HG03064 (cell line): Measurements from ENCODE around the gene GLRX5.

Source experiments
- ATAC-seq: cut with Tn5 transposase; IDR thresholded peaks from one replicate; pipeline ENCODE4 v1.9.1; 2021; ENCODE audit warnings: low read depth; ENCODE audit not compliant: unreplicated experiment

Gene GLRX5

DNA sequence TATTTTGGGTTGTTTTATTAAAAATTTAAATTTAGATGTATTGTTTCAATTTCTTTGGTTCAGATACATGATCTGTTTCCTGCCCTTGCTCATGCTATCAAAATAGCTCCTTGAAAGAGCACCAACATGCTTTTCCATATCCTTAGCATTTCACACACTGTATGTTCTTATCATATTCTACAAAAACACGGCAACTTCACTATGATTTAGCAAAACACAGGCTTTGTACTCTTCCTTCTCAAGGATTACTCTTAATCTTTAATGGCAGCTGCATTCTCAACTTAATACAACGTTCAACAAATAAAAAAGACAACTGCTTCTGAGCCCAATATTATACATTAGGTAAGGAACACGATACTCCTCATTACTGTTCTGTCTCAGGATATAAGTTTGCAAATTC lies 2.9 kb upstream of the GLRX5 start:
- ATAC-seq, result no peak

DNA sequence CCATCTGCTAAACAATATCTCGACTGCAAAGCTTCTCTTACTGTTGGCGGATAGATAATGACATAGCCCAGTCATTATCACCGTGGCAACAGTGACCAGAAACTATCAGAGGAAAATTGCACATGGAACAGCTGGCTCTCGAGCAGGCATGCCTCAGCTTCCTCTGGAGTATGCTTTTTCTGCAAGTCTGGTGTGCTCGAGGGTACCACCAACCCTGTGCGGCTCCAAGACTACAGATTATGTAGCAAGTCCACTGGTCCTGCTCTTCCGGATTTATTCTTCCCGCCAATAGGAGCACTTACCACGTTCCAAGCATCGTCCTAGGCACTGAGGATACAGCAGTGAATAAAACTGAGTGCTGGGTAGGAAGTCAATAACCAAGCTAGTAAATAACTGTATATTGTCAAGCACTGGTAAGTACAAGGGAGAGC lies 1.4 kb upstream of the GLRX5 start:
- ATAC-seq, result no peak

DNA sequence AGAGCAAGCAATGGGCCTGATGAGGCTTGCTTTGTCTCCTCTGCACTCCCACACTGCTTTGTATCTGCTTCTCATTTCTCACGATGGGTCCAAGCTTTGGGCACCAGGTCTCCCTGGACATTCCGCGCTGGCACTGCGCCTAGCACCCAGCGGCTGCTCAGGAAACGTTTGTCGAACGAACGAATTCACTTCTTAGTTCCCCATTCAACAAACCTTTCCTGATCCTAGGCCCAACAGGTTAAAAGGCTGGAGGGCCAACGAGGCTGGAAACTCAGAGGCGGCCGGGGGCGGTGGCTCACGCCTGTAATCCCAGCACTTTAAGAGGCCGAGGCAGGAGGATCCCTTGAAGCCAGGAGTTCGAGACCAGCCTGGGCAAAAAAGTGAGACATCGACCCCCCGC lies 1.0 kb upstream of the GLRX5 start:
- ATAC-seq, result no peak

DNA sequence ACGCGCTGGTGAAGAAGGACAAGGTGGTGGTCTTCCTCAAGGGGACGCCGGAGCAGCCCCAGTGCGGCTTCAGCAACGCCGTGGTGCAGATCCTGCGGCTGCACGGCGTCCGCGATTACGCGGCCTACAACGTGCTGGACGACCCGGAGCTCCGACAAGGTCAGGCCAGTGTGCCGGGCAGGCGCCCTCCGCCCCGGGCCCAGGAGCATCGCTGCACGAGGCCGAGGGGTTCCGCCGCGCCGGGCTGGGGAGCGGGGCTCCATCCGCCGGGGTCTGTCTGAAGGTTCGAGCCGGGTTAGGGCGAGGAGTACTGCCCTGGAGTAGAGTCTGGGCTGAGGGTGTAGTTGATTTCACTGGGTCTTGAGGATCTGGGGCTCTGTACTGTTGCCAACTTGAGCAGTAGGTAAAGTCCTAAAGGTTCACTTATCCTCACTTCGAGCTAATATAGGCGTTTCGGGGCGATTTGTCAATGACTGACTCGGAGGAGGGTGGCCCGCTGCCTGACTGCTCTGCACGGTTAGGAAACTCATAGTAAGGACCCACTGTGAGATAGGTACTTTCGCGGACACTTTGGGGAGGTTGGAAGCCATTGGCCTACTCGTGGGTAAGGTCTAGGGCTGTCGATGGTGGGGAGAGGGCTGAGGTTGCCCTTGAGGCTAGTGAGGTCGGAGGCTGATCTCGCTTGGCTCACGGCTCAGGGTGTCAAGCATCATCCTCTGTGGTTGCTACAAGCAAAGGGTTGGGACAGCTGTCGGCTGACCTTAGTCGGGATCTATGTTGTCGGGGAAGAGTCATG lies 574 bp downstream of the GLRX5 start:
- peak; percentile 3 for ATAC-seq

DNA sequence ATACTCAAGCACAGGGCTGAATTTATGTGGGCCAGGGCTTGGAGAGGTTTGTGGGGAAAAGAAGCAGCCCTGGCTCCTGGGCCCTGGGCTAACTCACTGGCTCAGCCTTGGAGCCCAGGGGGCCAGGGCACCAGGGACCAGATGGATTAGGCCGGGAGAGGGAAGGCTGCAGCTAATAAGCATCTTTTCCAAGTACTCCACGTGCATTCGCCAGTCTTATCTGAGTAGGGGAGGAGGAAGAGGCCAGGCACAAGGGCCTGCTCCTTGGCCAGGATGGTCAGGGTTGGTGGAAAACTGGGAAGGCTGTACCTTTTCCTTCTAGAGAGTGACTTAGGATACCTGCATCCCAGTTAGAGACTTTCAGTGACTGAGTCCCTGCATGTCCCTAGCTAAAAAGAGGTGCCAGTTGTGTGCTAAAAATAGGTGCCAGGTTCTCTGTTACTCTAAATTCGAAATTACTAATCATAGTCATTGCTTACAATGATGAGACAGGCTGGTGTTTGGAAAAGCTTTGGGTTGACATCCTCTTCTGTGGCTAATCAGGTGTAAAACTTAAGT lies 1.3 kb downstream of the GLRX5 start:
- ATAC-seq, result no peak

DNA sequence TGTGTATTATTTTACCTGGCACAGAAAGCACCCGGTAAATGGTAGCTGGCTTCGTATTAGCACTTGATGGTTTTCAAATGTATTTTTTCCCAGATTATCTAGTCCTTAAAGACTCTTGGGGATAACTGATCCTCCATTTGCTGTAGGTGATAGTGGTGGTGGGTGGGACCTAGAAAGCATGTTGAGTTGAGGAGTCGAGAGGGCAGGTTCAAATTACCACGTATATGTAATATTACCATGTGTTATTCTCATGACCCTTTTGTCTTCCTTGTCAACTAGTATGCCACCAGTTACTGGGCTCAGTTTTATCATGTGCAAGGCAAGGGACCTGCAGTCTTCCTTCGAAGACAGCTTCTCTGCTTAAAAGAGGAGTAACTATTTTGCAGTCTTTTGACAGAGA lies 1.8 kb downstream of the GLRX5 start:
- ATAC-seq, result no peak

DNA sequence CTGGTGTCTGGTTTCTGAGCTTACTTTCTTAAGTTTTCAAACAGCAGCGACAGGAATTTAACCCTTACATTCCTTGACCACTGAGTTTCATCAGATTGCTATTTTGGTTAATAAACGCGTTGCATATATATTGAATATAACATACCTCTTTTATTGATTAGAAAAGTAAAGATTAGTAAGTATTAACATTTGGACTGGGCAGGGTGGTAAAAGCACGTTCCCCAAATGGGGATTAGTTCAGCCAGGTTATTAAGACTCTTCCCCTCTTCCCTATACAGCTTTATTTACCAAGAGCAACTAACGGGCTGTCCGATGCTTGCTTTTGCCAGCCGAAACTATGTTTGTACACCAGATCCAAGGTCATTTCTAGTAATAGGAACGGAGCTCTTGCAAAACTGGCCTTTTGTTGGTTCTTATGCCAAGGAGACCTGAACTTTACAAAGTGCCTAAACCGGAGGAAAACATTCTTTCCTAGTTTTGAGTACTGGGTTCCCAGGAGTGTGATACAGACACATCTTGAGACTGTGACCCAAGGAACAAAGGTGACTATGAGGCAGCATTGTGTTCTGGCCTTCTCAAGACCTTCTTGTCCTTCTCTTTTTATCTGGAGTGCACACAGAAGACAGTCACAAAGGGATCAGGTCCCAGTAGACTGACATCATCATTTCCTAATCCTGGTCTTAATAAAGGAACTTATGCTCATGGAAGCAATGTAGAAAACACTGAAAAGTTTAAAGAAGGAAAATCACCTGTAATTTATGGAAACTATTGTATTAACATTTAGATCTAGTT lies 2.6 kb downstream of the GLRX5 start:
- ATAC-seq, result no peak

DNA sequence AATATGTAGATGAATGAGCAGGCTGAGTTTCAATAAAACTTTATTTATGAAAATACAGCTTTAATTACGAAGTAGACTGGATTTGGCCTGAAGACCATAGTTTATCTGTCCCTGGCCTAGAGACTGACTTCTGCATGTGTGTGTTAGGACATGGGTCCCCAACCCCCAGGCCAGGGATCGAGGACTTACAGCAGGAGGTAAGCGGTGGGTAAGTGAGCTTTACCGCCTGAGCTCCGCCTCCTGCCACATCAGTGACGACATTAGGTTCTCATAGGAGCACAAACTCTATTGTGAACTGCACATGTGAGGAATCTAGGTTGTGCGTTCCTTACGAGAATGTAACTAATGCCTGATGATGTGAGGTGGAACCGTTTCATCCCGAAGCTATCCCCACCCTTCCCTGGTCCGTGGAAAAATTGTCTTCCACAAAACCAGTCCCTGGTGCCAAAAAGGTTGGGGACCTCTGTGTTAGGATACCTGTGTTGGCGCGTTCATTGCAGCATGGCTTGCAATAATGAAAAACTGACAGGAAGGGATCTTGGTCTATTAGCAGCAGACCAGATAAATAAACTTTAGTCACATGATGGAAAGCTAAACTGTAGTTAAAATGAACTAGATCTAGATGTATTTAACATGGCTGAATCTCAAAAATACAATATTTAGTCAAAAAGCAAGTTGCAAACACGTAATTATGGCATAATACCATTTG lies 4.1 kb downstream of the GLRX5 start:
- ATAC-seq, result no peak

DNA sequence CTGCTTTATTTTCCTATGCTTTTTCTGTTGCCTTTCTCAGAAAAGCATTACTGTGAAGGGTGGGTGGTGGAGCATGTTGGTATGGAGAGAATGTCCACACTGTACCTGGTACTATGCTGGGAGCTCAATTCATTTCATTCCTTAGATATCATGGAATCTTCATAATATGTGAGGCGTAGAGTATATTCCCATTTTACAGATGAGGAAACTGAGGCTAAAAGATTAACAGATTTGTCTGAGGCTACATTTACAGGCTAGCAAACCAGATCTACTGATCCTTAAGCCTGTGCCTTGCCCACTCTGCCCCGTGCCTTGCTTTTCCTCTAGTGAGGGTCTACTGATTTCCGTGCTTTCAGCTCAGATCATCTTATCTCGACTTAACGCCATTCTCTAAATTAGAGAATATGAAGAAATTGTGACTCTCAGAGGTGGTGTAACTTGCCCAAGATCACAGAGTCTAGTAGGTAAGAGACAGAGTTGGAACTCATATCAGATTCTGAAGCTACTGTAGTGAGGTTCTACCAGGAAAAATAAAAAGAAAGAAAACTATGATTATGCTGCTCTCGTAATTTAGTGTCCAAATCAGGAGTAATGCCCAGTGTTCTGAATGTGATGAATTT lies 5.5 kb downstream of the GLRX5 start:
- ATAC-seq, result no peak

DNA sequence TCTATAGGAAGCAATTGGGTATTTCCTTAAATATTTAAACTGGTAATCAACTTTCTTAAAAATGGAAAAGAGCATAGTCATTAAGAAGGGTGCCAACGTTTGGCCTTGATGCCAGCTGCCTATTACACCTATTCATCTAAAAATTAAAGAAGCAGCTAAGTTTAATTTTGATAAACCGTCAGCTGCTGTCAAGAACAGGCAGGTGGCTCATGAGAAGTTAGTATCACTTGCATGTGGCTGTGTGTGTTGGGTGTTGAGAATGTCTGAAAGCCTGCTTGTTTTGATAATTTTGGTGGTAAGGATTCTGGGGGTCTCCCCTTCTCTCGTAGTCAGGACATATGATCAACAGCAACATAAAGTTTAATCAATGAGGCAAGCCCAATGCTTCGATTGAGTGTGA lies 6.5 kb downstream of the GLRX5 start:
- no peak for ATAC-seq

DNA sequence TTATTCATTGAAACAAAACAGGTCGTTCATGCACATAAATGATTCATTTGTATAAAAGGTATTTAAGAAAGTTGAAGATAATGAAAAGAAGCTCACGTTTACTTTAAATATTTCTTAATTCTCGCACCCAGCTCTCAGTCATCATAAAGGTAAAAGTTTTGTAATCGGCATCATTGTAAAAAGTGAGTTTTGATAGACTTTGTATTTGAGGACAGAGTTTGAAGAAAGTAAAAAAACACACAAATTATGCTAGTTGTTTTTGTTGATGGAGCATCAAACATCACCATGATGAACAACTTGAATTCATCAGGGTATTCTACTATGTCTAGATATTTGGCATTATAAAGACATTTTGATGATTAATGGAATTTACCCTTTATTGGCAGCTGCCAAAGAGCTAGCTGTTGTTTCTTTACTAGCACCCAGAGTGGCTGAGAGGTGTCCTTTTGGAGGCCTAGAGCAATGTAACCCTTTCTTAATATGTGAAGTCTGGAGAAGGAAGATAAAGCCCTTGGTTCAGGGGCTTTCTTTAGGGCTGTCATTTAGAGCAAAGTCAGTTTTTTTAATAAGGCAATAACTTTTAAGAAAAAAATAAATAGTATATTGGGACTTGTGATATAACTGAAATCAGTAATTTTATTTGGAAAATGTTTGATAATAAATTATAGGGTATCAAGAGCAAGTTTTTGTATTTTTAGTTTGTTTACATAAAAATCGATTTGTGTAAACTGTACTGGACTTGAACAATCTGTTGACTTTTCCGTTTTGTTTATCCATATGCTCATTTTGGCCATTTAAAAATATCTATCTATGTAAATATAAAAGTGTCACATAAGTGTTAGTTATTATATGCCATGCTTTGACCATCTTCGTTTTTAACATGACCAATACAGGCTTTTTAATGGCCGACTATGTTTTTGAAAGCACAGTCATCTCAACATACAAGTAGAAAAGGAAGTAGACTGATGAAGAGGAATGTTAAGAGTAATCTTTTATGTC lies 7.4 kb downstream of the GLRX5 start:
- no peak for ATAC-seq

DNA sequence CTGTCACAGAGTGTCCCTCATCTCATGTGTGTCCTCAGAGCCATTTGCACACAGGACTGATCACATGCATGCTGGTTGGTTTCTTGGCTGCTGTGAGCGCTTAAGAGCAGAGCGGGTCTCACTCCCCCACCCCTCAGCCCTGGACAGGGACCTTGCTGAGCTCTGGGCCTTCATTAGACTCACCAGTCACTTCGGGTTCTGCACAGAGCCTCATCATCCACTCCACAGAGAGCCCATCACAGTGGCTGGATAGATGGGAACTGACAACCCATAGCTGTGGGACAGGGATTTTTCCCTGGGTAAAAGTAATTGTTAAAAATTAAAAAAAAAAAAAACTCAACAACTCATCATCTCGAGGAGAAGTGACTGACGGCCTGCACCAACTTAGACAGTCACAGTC lies 8.2 kb downstream of the GLRX5 start:
- ATAC-seq, result no peak

DNA sequence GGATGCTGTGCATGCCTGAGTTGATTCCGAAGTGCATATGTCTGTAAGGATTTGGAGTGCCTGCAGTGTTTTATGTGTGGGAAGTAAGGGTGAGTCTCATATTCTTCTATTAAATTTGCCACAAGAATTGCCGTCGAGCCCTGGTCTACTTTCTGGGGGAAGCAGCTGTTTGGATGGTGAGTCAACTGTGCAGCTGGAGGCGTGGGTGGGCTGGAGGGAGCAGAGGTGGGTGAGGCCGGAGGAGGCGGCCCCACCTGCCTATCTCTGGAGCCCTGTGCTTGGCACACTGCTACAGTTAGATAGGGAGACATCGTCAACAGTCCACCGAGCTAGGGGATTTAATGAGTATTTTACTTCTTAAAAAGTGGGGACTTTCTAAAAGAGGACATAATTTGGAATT lies 9.7 kb downstream of the GLRX5 start:
- no peak for ATAC-seq

DNA sequence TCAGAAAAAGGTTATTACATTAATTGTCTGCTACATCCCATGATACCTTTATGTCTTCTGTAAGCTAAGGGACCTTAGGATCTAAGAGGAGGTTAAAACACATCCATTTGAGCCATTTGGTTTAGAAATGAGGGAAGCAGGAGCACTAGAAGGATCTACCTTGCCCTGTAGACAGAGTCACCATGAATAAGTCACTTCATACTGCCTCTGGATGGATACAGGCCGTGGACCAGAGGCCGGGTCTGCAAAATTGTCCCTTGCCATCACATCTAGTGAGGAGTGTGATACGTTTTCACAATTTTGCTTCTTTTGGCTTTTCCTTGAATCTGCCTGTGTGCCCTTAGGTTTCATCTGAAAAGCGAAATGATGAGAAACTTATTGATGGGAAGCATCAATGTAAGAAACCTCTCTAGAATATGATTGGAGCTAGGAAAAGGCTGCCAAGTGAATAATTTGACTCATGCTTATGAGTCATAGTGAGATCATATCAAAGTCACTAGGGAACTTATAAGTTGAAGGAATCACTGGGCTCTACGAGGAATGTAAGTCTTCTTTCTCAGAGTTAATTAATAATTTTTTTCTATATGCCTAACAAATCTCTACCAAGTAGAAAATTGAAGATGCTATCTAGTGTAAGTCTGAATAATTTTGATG lies 10.8 kb downstream of the GLRX5 start:
- ATAC-seq, result no peak

DNA sequence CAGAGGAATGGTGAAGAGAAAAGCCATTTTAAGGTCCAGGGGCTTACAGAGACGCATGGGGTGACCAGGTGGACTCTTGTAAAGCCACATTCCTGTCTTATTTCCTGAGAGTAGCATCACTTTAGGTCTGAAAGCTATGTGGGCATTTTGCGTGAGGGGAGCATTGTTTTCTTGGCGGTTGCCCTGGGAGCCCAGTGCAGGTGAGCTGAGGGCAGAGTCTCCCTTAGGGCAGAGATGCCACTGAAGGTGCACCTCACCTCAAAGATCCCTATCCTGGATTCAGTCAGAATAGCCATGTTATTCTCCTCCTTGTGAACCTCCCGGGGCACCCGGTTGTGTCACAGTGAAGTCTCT lies 12.4 kb downstream of the GLRX5 start:
- no peak for ATAC-seq

DNA sequence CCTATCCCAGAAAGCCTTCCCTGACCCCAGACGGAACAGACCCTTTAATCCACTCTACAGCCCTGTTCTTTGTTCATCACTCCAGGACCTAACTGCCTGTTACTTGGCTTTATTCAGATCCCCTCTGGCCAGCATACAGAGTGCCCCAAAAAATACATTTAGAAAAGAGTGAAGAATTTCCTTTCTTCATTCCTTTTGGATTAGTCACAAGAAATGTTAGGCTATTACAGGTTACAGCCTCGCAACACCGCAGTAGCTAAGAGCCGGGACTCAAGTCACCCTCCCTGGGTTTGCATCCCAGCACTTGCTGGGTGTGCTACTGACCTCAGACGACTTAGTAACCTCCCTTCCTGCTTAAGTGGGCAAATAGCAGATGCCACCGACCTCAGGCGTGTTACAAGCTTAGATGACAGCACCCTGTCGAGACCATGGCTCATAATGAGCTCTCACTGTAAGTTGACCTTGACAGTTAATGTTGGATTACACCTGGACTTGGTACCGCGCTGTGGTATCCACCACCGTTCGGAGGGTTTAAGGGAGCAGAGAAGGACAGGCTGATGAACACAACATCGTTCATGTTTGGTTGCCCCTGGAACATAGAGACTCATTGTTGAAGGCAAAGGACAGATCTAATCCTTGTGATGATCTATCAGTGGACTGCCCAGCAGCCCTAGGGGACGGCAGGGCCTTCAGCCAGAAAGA lies 12.9 kb downstream of the GLRX5 start:
- no peak for ATAC-seq

DNA sequence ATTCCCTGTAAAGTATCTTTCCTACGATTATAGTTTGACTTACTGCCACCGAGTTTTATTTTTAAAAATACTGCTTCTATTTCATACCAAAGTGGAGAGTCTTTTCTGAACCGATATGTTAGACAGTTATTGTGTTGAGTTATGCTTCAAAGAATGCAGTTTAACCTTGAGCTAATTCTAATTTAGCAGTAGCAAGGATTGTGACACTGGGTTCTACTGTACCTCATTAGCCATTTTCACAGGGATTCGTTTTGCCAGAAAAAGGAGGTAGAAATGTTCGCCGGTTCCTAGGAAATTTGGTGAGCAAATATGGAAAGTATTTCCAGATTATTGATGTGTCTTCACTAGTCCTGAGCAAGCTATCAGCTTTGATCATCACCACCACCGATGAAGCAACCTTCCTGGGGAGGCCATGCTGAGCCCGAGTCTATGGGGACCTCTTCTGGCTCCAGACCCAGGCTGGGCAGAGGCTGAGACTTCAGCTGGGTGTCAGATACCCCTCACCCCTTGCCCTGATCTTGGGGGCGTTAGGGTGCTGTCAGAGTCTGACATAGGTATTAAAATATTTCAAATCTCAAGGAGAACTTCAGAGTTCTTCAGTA lies 13.6 kb downstream of the GLRX5 start:
- no peak for ATAC-seq
